HFF-Myc (cell line): Measurements from ENCODE around the gene WDFY4.

Experiments used
- DNase-seq: peaks from one replicate; pipeline ENCODE4 v3.0.0-alpha.2; 2011; ENCODE audit warnings: low read depth; ENCODE audit errors: extremely low read depth
- H3K4me3 ChIP-seq: replicated peaks from 2 replicates; pipeline ENCODE4 v1.5.1; 2011; ENCODE audit warnings: low read depth, mild to moderate bottlenecking, control low read depth, low read length
- TF ChIP-seq, protein P1 (sequence below): IDR thresholded peaks from 2 replicates; pipeline ENCODE4 v1.5.1; 2012; ENCODE audit warnings: mild to moderate bottlenecking, low read depth, low read length, control low read depth; ENCODE audit errors: missing control alignments

The WDFY4 gene

GRCh38 chr10:48677625-48678024, 7.0 kb upstream of the WDFY4 start:
- TF ChIP-seq, protein P1, sequence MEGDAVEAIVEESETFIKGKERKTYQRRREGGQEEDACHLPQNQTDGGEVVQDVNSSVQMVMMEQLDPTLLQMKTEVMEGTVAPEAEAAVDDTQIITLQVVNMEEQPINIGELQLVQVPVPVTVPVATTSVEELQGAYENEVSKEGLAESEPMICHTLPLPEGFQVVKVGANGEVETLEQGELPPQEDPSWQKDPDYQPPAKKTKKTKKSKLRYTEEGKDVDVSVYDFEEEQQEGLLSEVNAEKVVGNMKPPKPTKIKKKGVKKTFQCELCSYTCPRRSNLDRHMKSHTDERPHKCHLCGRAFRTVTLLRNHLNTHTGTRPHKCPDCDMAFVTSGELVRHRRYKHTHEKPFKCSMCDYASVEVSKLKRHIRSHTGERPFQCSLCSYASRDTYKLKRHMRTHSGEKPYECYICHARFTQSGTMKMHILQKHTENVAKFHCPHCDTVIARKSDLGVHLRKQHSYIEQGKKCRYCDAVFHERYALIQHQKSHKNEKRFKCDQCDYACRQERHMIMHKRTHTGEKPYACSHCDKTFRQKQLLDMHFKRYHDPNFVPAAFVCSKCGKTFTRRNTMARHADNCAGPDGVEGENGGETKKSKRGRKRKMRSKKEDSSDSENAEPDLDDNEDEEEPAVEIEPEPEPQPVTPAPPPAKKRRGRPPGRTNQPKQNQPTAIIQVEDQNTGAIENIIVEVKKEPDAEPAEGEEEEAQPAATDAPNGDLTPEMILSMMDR: no peak
- H3K4me3 ChIP-seq: no peak overlapping the region
- DNase-seq: no peak

GRCh38 chr10:48678041-48678440, 6.6 kb upstream of the WDFY4 start:
- H3K4me3 ChIP-seq: no peak overlapping the region
- DNase-seq: no peak
- TF ChIP-seq, protein P1: no peak

DNA sequence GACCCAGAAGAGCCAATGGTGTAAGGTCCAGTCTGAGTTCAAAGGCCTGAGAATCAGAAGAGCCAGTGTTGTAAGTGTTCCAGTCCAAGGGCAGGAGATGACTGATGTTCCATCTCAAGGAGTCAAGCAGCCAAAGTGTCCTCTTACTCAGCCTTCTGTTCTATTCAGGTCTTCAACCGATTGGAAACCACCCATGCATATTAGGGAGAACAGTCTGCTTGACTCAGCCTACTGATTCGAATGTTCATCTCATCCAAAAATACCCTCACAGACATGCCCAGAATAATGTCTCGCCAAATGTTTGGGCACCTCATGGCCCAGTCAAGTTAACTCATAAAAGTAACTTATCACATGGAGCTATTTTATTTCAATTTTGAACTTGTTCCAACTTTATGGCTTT, 2.9 kb upstream of the WDFY4 start:
- DNase-seq: no peak
- no peak overlapping the region for H3K4me3 ChIP-seq
- TF ChIP-seq, protein P1: no peak

- no peak overlapping the region for H3K4me3 ChIP-seq
- TF ChIP-seq, protein P1: no peak
- no peak for DNase-seq
These were observed 2.4 kb upstream of the WDFY4 start for GRCh38 chr10:48682265-48682664.

- TF ChIP-seq, protein P1: no peak
- H3K4me3 ChIP-seq: no peak overlapping the region
- DNase-seq: no peak
These were observed 1.2 kb upstream of the WDFY4 start for GRCh38 chr10:48683424-48683823.

DNA sequence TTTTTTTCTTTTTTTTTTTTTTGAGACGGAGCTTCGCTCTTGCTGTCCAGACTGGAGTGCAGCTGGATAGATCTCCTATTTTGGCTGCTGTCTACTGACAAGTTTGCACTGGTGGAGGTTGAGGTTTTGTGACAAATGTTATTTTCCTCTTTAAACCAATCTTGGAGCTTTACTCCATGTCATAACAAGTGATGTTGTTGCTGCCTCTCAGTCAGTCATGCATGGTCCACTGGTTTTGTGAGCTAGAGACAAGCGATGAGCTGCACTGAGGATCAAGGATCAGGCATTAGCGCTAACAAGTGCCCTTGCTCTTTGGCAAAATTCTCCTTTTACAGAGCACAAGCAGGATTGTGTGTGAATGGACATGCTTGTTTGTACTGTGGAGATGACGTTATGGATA, 805 bp upstream of the WDFY4 start:
- H3K4me3 ChIP-seq: no peak overlapping the region
- DNase-seq: no peak
- TF ChIP-seq, protein P1: no peak

DNA sequence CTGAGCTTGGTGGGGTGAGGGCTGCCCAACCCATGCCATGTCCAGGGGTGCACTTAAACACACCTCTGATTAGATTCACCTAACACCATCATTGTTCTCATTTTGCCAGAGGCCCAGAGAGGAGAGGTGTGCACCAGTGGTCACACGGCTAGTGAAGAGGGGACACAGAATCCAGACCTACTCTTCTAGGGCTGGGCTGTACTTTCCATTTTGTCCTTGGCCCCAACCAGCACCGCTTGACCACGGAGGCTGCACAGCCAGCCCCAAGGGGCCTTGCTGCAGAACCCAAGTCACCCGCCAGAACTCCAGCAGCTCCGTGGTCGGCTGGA, 246 bp upstream of the WDFY4 start:
- no peak for DNase-seq
- no peak overlapping the region for H3K4me3 ChIP-seq
- TF ChIP-seq, protein P1: no peak
